ENCODE measurements around the gene GSTT2.

The GSTT2 gene

DNA sequence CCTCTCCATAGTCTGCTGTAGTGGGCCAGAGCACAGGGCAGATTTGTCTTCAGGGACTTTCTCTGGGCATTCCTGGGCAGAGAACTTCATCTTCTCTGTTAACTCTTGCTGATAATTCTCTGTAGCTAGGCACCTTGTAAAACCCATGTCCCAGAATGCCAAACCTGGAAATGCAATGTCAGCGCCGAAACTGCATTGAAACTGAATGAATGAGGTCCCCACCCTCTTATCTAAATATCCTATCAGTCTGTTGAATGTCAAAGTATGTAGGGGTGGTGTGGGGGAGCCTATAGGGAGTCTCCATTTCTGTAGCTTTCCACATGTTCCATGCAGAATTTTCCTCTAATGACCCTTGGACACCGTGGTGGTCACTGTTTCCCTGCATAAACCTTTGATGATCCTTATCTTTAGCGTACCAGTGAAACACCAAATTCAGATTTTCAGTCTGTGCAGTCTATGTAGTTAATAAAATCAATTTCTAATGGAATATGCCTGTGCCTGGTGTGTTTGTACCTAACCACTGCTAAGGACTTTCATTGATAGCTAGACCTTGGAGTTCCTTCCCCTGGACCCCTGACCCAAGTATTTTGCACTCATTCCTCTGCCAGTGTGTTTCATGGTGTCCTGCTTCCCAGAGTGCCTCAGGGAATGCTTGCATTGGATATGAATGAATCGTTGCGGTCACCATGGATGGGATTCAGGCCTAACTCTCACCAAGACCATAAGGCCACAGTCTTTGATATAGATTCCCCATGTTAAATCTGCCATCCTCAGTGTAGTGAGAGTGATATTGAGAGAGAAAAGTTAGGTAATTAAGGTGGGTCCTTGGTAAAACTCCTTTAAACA lies 28.7 kb downstream of the GSTT2 start:
- TF ChIP-seq CTCF (conservative IDR thresholded peaks at IDR 0.05; ENCODE audit: low read length) = no peak
- no peak for DNase-seq (ENCODE audit: low read depth)
- no peak overlapping the region for H3K4me3 ChIP-seq (ENCODE audit: low read length)

DNA sequence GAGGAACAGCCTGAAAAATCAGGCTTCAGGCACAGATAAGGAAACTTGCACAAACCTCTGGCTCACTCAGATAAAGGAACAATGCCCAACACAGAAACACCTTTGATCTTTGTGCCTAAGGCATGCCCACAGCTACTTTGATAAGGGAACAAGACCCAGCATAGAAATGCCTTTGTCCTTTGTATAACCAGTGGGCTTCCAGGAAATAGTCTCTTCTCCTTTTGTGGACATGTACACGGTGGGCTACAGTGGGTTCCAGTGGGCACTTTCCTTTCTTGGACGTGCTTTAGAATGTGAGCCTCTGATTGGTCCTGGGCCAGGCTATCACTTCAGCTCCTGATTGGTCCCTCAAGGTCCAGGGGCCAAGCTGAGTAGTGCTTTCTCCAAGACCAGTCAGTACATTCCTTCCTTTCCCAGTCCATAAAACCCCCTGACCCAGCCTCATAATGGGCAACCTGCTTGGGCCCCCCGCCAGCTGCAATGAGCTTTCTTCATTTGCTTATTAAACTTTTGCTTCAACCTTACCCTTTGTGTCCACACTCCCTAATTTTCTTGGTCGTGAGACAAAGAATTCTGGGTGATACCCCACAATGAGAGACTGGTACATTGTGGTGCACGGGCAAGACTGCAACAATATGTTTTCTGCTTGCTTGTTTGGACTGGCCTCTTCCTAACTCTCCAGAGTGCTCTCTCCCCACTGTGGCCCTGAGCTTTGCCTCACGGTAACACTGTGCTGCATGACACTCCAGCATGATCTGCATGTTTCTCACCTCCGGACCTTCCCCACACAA lies 29.5 kb downstream of the GSTT2 start:
- no peak for DNase-seq (ENCODE audit: low read depth)
- H3K4me3 ChIP-seq (ENCODE audit: low read length) = no peak overlapping the region
- TF ChIP-seq CTCF (conservative IDR thresholded peaks at IDR 0.05; ENCODE audit: low read length) = no peak

DNA sequence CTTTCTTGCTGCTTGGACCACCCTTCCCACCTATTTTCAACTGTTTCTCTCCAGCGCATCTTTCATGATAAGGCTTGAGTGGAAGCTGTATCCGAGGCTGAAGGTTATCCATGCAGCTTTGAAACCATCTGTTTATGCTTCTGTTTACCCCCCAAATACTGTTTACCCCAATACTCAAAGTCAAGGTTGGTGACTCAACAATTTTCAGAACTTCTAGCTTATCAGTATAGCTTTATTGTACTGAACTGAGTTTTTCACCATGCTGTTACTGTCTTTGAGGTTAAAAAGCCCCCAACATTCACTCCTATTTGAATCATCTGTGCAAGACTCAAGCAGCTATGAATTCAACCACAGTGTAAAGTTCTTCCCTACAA lies 30.1 kb downstream of the GSTT2 start:
- H3K4me3 ChIP-seq (ENCODE audit: low read length) = no peak overlapping the region
- TF ChIP-seq CTCF (conservative IDR thresholded peaks at IDR 0.05; ENCODE audit: low read length) = no peak
- DNase-seq (ENCODE audit: low read depth) = no peak

- peak overlapping the region; percentile 92 for H3K4me3 ChIP-seq (ENCODE audit: low read length)
- no peak for TF ChIP-seq CTCF (conservative IDR thresholded peaks at IDR 0.05; ENCODE audit: low read length)
- DNase-seq (ENCODE audit: low read depth) = no peak
Observed at GRCh38 chr22:24011735-24012068, 31.8 kb downstream of the GSTT2 start.

DNA sequence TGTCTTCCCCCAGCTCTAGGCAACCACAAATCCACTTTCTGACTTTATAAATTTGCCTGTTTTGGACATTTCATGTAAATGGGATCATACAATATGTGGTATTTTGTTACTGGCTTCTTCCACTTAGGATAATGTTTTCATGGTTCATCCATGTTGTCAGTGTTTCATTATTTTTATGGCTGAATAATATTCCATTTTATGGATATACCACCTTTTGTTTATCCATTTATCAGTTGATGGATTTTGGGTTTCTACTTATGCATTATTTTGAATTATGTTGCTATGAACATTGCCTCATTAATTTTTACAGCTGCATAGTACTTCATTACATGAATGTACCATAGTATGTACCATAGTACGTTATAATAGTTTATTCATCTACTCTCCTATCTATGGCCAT lies 36.2 kb downstream of the GSTT2 start:
- no peak for DNase-seq (ENCODE audit: low read depth)
- TF ChIP-seq CTCF (conservative IDR thresholded peaks at IDR 0.05; ENCODE audit: low read length) = no peak
- H3K4me3 ChIP-seq (ENCODE audit: low read length) = no peak overlapping the region

GRCh38 chr22:24021304-24021703 lies 41.4 kb downstream of the GSTT2 start:
- DNase-seq (ENCODE audit: low read depth) = no peak
- no peak overlapping the region for H3K4me3 ChIP-seq (ENCODE audit: low read length)
- no peak for TF ChIP-seq CTCF (conservative IDR thresholded peaks at IDR 0.05; ENCODE audit: low read length)
